ENCODE data around the gene ELFN2. TPM values are rescaled to one million over a fixed set of nuclear protein-coding genes. Genes with fewer than 3 reads are reported as not detected.

The ELFN2 gene
- total and polyA plus RNA-seq, 2 of the 13 experiments (the other 11 are each of a cell fraction or from before 2014, with no cell fraction given), result 0.01 TPM; not detected in 1

DNA sequence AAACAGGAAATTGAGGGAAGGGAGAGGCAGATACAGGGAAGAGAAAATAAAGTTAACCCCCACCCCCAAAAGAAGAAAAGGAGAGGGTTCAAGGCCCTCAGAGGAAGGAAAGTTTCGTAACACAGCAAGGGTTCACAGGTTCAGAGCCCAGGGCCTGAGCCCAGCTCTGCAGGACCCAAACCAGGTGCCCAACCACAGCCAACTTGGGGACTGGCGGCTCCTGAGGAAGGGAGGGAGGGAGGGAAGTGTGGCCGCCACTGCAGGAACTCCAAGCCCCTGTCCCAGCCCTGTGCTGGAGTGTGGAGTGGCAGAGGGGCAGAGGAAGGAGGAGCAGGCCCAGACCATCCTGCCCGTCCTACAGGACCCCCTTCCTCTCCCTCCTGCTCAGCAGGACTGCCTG lies 59.2 kb downstream of the ELFN2 start:
- DNase-seq (ENCODE audit: low spot score), result no peak
- no TSS peak for BruUV-seq (replicated peaks)
- Histone ChIP-seq H3K27ac (ENCODE audit: extremely low read length, insufficient read depth, low read length) (no peak overlapping the region), H3K4me2 (ENCODE audit: low read depth, low read length) (no peak overlapping the region), H3K79me2 (ENCODE audit: insufficient read depth, low read length) (no peaks in the 10 kb centered on the region), H3K9me3 (ENCODE audit: low read length) (no peaks in the 10 kb centered on the region), H3K36me3 (replicated peaks in 1 of 2; ENCODE audit: control insufficient read depth in 1 of 2, insufficient read depth in 2 of 2, low read length in 2 of 2) (no peaks in the 10 kb centered on the region), H4K20me1 (ENCODE audit: insufficient read depth, low read length) (no peaks in the 10 kb centered on the region), H3K9ac (ENCODE audit: insufficient read depth, low read depth, low read length) (no peak overlapping the region), H3K4me1 (ENCODE audit: insufficient read depth, low read length) (peaks cover 8% of the 10 kb centered on the region; the same call in 1 of the 2 replicates), H2AFZ (ENCODE audit: low read length) (no peak overlapping the region), H3K4me3 (replicated peaks in 1 of 3; ENCODE audit: insufficient read depth in 1 of 3, low read depth in 2 of 3, low read length in 3 of 3) (no peak overlapping the region), H3K27me3 (ENCODE audit: control insufficient read depth in 1 of 2, insufficient read depth in 2 of 2, low read length in 2 of 2) (peaks cover 12 to 43% of the 10 kb centered on the region in 2 experiments)
- TF ChIP-seq ZNF772 (CRISPR knock-in tag; IDR thresholded peaks at IDR 0.05) (no peak), ATF7-NPFF (CRISPR knock-in tag; IDR thresholded peaks at IDR 0.05; ENCODE audit: low read depth) (no peak), ZNF549 (CRISPR knock-in tag; IDR thresholded peaks at IDR 0.05) (no peak), TAF1 (CRISPR knock-in tag; IDR thresholded peaks at IDR 0.05) (no peak), CC2D1A (CRISPR knock-in tag; IDR thresholded peaks at IDR 0.05) (no peak), ZMYM3 (CRISPR knock-in tag; IDR thresholded peaks at IDR 0.05) (no peak), SATB2 (CRISPR knock-in tag; IDR thresholded peaks at IDR 0.05) (no peak), ARNT2 (CRISPR knock-in tag; IDR thresholded peaks at IDR 0.05; ENCODE audit: low read depth) (no peak), SMARCE1 (IDR thresholded peaks at IDR 0.05; ENCODE audit: borderline replicate concordance) (no peak), ZNF24 (IDR thresholded peaks at IDR 0.05) (no peak), JUN (CRISPR knock-in tag; IDR thresholded peaks at IDR 0.05) (no peak), ZNF510 (CRISPR knock-in tag; IDR thresholded peaks at IDR 0.05; ENCODE audit: low read depth) (no peak), ZNF530 (CRISPR knock-in tag; IDR thresholded peaks at IDR 0.05; ENCODE audit: low read depth) (no peak), ZNF3 (CRISPR knock-in tag; IDR thresholded peaks at IDR 0.05) (no peak)
- TF ChIP-seq, protein P1, sequence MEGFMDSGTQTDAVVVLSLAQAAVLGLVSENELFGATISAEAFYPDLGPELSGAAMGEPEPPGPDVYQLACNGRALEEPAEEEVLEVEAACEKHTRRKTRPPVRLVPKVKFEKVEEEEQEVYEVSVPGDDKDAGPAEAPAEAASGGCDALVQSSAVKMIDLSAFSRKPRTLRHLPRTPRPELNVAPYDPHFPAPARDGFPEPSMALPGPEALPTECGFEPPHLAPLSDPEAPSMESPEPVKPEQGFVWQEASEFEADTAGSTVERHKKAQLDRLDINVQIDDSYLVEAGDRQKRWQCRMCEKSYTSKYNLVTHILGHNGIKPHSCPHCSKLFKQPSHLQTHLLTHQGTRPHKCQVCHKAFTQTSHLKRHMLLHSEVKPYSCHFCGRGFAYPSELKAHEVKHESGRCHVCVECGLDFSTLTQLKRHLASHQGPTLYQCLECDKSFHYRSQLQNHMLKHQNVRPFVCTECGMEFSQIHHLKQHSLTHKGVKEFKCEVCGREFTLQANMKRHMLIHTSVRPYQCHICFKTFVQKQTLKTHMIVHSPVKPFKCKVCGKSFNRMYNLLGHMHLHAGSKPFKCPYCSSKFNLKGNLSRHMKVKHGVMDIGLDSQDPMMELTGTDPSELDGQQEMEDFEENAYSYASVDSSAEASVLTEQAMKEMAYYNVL (CRISPR knock-in tag; IDR thresholded peaks at IDR 0.05; ENCODE audit: borderline replicate concordance), result no peak
- TF ChIP-seq, protein P2, sequence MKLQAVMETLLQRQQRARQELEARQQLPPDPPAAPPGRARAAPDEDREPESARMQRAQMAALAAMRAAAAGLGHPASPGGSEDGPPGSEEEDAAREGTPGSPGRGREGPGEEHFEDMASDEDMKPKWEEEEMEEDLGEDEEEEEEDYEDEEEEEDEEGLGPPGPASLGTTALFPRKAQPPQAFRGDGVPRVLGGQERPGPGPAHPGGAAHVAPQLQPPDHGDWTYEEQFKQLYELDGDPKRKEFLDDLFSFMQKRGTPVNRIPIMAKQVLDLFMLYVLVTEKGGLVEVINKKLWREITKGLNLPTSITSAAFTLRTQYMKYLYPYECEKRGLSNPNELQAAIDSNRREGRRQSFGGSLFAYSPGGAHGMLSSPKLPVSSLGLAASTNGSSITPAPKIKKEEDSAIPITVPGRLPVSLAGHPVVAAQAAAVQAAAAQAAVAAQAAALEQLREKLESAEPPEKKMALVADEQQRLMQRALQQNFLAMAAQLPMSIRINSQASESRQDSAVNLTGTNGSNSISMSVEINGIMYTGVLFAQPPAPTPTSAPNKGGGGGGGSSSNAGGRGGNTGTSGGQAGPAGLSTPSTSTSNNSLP (IDR thresholded peaks at IDR 0.05; ENCODE audit: low read depth, low read length), result no peak
- TF ChIP-seq, protein P3, sequence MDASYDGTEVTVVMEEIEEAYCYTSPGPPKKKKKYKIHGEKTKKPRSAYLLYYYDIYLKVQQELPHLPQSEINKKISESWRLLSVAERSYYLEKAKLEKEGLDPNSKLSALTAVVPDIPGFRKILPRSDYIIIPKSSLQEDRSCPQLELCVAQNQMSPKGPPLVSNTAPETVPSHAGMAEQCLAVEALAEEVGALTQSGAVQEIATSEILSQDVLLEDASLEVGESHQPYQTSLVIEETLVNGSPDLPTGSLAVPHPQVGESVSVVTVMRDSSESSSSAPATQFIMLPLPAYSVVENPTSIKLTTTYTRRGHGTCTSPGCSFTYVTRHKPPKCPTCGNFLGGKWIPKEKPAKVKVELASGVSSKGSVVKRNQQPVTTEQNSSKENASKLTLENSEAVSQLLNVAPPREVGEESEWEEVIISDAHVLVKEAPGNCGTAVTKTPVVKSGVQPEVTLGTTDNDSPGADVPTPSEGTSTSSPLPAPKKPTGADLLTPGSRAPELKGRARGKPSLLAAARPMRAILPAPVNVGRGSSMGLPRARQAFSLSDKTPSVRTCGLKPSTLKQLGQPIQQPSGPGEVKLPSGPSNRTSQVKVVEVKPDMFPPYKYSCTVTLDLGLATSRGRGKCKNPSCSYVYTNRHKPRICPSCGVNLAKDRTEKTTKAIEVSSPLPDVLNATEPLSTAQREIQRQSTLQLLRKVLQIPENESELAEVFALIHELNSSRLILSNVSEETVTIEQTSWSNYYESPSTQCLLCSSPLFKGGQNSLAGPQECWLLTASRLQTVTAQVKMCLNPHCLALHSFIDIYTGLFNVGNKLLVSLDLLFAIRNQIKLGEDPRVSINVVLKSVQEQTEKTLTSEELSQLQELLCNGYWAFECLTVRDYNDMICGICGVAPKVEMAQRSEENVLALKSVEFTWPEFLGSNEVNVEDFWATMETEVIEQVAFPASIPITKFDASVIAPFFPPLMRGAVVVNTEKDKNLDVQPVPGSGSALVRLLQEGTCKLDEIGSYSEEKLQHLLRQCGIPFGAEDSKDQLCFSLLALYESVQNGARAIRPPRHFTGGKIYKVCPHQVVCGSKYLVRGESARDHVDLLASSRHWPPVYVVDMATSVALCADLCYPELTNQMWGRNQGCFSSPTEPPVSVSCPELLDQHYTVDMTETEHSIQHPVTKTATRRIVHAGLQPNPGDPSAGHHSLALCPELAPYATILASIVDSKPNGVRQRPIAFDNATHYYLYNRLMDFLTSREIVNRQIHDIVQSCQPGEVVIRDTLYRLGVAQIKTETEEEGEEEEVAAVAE (CRISPR knock-in tag; IDR thresholded peaks at IDR 0.05; ENCODE audit: borderline replicate concordance), result no peak
- intact Hi-C loops (cut with micrococcal nuclease; ENCODE audit: unreplicated experiment), result no loop called here
- ATAC-seq, result peak; percentile 19; the same call in 1 of the 3 replicates
- CTCF ChIA-PET (ENCODE audit: low intra/inter-chr PET ratio, low total read pairs), result no interaction called here
- POLR2A ChIA-PET, result no interaction called here
- in situ Hi-C loops (cut with HindIII; ENCODE audit: extremely low pct_ligation_motif_present, low pct_unique_long_range_greater_than_20kb), result no loop called here
- WGBS (ENCODE audit: low lambda C conversion rate), result 6% methylated on average over 3 of the region's 4 CpGs
- FAIRE-seq, result no peak

Measured in HepG2 (cell line).